ENCODE data around the gene PTN. TPM values are rescaled to one million over a fixed set of nuclear protein-coding genes. Genes with fewer than 3 reads are reported as not detected.
"Not testable (repeated sequence)": the region's sequence is repeated elsewhere in the genome, so short reads cannot be mapped to it uniquely, and the experiment has no call there.

The PTN gene
- total and polyA plus RNA-seq, 7 donors = 4.4 to 52.3 (median 35.5) TPM; not detected in 1

DNA sequence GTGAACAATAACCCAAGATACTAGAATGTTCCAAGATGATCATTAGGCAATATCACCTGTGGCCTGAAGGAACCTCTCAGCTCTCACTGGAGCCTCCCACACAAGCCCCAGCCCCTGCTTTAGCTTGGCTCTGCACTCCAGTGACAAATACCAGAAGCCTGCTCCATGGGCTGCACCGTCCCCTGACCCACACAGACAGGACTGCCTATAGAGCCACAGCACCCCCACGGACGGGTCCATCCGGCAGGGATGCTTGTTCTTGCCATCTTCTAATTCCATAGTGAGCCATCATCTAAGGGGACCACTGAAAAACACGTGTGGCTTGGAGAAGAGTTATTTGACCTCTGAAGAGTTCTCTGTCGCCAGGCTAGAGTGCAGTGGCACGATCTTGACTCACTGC is 100.9 kb downstream of the PTN start:
- 84 to 86% methylated on average over 7 of the region's 7 CpGs for WGBS, 2 donors
- Histone ChIP-seq H3K4me1 (no peaks in the 10 kb centered on the region), H3K27ac (no peak overlapping the region), H3K9me3 (no peaks in the 10 kb centered on the region), H3K36me3 (no peaks in the 10 kb centered on the region), H3K27me3 (no peaks in the 10 kb centered on the region), H3K4me3 (no peak overlapping the region)
- intact Hi-C loops (cut with DNase I) = no loop called here
- TF ChIP-seq, protein P1, sequence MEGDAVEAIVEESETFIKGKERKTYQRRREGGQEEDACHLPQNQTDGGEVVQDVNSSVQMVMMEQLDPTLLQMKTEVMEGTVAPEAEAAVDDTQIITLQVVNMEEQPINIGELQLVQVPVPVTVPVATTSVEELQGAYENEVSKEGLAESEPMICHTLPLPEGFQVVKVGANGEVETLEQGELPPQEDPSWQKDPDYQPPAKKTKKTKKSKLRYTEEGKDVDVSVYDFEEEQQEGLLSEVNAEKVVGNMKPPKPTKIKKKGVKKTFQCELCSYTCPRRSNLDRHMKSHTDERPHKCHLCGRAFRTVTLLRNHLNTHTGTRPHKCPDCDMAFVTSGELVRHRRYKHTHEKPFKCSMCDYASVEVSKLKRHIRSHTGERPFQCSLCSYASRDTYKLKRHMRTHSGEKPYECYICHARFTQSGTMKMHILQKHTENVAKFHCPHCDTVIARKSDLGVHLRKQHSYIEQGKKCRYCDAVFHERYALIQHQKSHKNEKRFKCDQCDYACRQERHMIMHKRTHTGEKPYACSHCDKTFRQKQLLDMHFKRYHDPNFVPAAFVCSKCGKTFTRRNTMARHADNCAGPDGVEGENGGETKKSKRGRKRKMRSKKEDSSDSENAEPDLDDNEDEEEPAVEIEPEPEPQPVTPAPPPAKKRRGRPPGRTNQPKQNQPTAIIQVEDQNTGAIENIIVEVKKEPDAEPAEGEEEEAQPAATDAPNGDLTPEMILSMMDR (IDR thresholded peaks at IDR 0.05) = no peak
- TF ChIP-seq POLR2AphosphoS5 (IDR thresholded peaks at IDR 0.05) = no peak
- no peak for TF ChIP-seq POLR2A (IDR thresholded peaks at IDR 0.05)
- TF ChIP-seq EP300 (IDR thresholded peaks at IDR 0.05) = no peak
- no peak for DNase-seq

DNA sequence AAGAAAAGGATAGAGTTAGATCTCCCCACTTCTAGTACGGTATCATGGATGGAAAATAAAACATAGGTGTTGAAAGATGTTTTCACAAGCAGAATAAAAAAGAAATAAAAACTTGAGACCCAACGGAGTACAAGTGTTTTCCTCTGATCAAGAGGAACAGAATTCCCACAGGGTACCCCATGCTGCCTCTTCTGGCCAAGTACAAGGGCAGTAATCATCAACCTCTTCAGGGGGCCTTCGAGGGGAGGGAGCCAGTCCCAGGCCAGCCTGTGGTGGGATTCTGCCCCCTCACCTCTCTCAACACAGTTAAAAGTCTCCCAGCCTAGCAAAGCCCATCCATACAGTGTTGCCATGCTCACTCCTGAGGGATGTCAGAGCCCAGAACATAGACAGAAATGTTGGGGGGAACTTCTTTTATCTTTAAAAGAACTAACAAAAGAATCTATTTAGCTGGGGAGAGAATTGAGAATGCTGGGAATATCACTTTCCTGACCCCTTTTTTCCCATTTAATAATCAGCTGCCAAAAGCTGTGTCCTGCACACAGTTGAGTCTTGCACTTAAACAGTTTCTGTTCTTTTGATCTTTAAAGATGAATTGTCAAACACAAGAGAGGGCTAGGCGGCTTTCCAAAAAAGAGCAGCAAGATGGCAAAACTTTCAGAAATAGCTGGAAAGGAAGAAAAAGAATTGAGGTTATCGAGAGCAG is 101.7 kb downstream of the PTN start:
- H3K9me3 ChIP-seq = no peaks in the 10 kb centered on the region
- no peak overlapping the region for H3K4me3 ChIP-seq
- H3K27me3 ChIP-seq = no peaks in the 10 kb centered on the region
- no peaks in the 10 kb centered on the region for H3K36me3 ChIP-seq
- intact Hi-C loops (cut with DNase I) = no loop called here
- H3K4me1 ChIP-seq = no peaks in the 10 kb centered on the region
- DNase-seq = no peak
- 71 to 73% methylated on average over 5 of the region's 5 CpGs for whole genome bisulfite sequencing, 2 donors
- no peak for TF ChIP-seq POLR2A (IDR thresholded peaks at IDR 0.05)
- TF ChIP-seq, protein P1 (IDR thresholded peaks at IDR 0.05) = no peak
- TF ChIP-seq POLR2AphosphoS5 (IDR thresholded peaks at IDR 0.05) = no peak
- TF ChIP-seq EP300 (IDR thresholded peaks at IDR 0.05) = no peak
- no peak overlapping the region for H3K27ac ChIP-seq

DNA sequence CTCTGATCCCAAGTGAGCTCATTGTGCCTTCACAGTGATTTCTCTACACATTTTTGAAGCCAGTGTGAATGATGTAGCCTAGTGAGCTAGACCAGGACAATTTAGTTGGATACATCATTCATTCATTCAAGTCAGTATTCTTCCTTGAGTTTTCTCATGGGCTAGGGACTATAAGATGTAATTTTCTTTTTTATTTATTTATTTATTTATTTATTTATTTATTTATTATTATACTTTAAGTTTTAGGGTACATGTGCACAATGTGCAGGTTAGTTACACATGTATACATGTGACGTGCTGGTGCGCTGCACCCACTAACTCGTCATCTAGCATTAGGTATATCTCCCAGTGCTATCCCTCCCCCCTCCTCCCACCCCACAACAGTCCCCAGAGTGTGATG is 104.3 kb downstream of the PTN start:
- whole genome bisulfite sequencing, 2 donors = 86 to 91% methylated on average over 3 of the region's 3 CpGs
- H3K36me3 ChIP-seq; DNase-seq; H3K27me3 ChIP-seq; H3K4me1 ChIP-seq; H3K4me3 ChIP-seq; H3K27ac ChIP-seq; H3K9me3 ChIP-seq; intact Hi-C loops (cut with DNase I): not testable (repeated sequence)

DNA sequence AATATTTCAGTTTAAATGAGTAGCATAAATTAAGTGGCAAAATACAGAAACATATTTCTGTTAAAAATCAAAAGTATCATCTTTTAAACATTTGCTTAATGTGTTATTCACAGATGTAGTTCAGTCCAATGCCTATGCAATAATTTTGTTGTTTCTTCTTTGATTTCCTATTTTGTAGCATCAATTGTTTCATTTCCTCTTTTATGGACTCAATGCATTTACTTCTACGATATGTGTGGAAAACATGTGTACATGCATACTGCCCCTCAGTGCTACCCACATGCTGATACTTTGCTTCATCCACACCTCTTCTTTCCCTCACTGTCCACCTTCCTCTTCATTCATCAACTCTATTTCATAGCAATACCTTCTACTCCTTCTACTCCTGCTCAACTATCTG is 108.1 kb downstream of the PTN start:
- Histone ChIP-seq H3K27ac (no peak overlapping the region), H3K4me3 (no peak overlapping the region), H3K4me1 (no peaks in the 10 kb centered on the region), H3K27me3 (no peaks in the 10 kb centered on the region), H3K36me3 (no peaks in the 10 kb centered on the region), H3K9me3 (no peaks in the 10 kb centered on the region)
- TF ChIP-seq POLR2AphosphoS5 (IDR thresholded peaks at IDR 0.05) (no peak), EP300 (IDR thresholded peaks at IDR 0.05) (no peak), POLR2A (IDR thresholded peaks at IDR 0.05) (no peak)
- TF ChIP-seq, protein P1 (IDR thresholded peaks at IDR 0.05) = no peak
- no peak for DNase-seq
- WGBS, 2 donors = 71 to 92% methylated on average over 1 of the region's 1 CpG
- intact Hi-C loops (cut with DNase I) = no loop called here

DNA sequence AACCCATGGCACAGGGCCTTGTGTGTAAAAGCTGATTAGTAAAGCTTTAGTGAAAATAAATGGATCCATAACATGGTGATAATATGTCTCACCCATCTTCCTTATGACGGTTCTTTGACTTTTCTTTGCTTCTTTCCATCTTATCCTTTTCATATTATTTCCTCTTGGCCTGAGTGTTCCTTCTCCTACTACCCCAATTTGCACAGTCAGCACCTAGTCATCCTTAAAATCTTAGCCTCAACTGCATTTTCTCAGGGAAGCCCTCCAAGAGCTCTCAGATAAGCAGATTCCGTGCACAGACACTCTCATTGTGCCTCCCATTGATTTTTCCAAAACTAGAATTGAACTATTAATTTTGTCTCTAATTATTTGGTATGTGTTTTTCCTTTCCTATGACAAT is 112.4 kb downstream of the PTN start:
- 77 to 81% methylated on average over 2 of the region's 2 CpGs for WGBS, 2 donors
- Histone ChIP-seq H3K27me3 (no peaks in the 10 kb centered on the region), H3K36me3 (no peaks in the 10 kb centered on the region), H3K4me3 (no peak overlapping the region), H3K9me3 (no peaks in the 10 kb centered on the region), H3K27ac (no peak overlapping the region), H3K4me1 (no peaks in the 10 kb centered on the region)
- intact Hi-C loops (cut with DNase I) = no loop called here
- no peak for TF ChIP-seq EP300 (IDR thresholded peaks at IDR 0.05)
- TF ChIP-seq POLR2AphosphoS5 (IDR thresholded peaks at IDR 0.05) = no peak
- TF ChIP-seq, protein P1 (IDR thresholded peaks at IDR 0.05) = no peak
- TF ChIP-seq POLR2A (IDR thresholded peaks at IDR 0.05) = no peak
- no peak for DNase-seq
